IMR-90 (cell line): ENCODE data around the gene NFX1. TPM values are rescaled to one million over a fixed set of nuclear protein-coding genes. Genes with fewer than 3 reads are reported as not detected.

Experiments used
- ATAC-seq: fragments of 200-7000 bp; cut with Tn5 transposase; 2 replicates; pipeline ENCODE4 v1.9.1; 2020; ENCODE audit warnings: low read depth, mild to moderate bottlenecking, moderate library complexity
- BruUV-seq: library from RNA; stranded (reverse); fragments of 400-500 nt; replicated peaks from 2 replicates; lab custom pipeline; 2021; lab: Mats Ljungman, UMichigan
- CTCF ChIA-PET: fragments of 300-600 bp; formaldehyde crosslinking; extraction: SDS; loops from one replicate; lab custom pipeline; 2021; ENCODE audit warnings: antibody characterized with exemption; lab: Yijun Ruan, JAX
- POLR2A ChIA-PET: fragments of 300-600 bp; sonication (Branson Sonifier 250); formaldehyde crosslinking; loops from one replicate; lab custom pipeline; 2022; ENCODE audit warnings: antibody characterized with exemption; ENCODE audit not compliant: unreplicated experiment; lab: Charles Lee
- DNase-seq: peaks from one replicate; pipeline ENCODE4 v3.0.0; 2013
- H2AFZ ChIP-seq: replicated peaks from 2 replicates; pipeline ENCODE3; 2013; ENCODE audit warnings: low read length, mild to moderate bottlenecking; ENCODE audit not compliant: poor library complexity
- H2AK5ac ChIP-seq: 2 replicates; pipeline ENCODE4 v1.6.1; 2013; ENCODE audit warnings: low read depth, low read length, inconsistent platforms
- H2AK9ac ChIP-seq: replicated peaks from 2 replicates; pipeline ENCODE3; 2013; ENCODE audit warnings: mild to moderate bottlenecking, low read depth, low read length, moderate library complexity; ENCODE audit not compliant: poor library complexity
- H2BK120ac ChIP-seq: 2 replicates; pipeline ENCODE4 v1.6.1; 2013; ENCODE audit warnings: low read depth, low read length, inconsistent platforms
- H2BK15ac ChIP-seq: 3 replicates; pipeline ENCODE4 v1.6.1; 2013; ENCODE audit warnings: low read depth, low read length, inconsistent platforms
- H2BK20ac ChIP-seq: 2 replicates; pipeline ENCODE4 v1.6.1; 2013; ENCODE audit warnings: low read depth, mild to moderate bottlenecking, inconsistent platforms, low read length, moderate library complexity
- H2BK5ac ChIP-seq: 2 replicates; pipeline ENCODE4 v1.6.1; 2013; ENCODE audit warnings: mild to moderate bottlenecking, low read depth, low read length, inconsistent platforms; ENCODE audit not compliant: poor library complexity, severe bottlenecking
- H3K14ac ChIP-seq: replicated peaks from 2 replicates; pipeline ENCODE4 v1.6.1; 2013; ENCODE audit warnings: low read depth, low read length, inconsistent platforms
- H3K18ac ChIP-seq: 2 replicates; pipeline ENCODE4 v1.6.1; 2013; ENCODE audit warnings: low read depth, low read length, control low read depth
- H3K23ac ChIP-seq: 2 replicates; pipeline ENCODE4 v1.6.1; 2013; ENCODE audit warnings: low read depth, low read length, inconsistent platforms
- H3K27ac ChIP-seq: 2 replicates; pipeline ENCODE4 v1.5.1; 2013; ENCODE audit warnings: mild to moderate bottlenecking, control low read depth, low read length; ENCODE audit not compliant: insufficient read depth
- H3K27me3 ChIP-seq: 2 replicates; pipeline ENCODE4 v1.6.1; 2013; ENCODE audit warnings: low read length; ENCODE audit not compliant: control insufficient read depth, insufficient read depth
- H3K36me3 ChIP-seq: 2 replicates; pipeline ENCODE4 v1.6.1; 2013; ENCODE audit warnings: low read length, mixed read lengths; ENCODE audit not compliant: control insufficient read depth, insufficient read depth
- H3K4ac ChIP-seq: 2 replicates; pipeline ENCODE4 v1.6.1; 2013; ENCODE audit warnings: low read depth, low read length, inconsistent platforms
- H3K4me1 ChIP-seq: 2 replicates; pipeline ENCODE4 v1.6.1; 2013; ENCODE audit warnings: low read length, mixed read lengths; ENCODE audit not compliant: control insufficient read depth, insufficient read depth
- H3K4me2 ChIP-seq: 2 replicates; pipeline ENCODE4 v1.6.1; 2013; ENCODE audit warnings: low read depth, mild to moderate bottlenecking, control low read depth, low read length, moderate library complexity
- H3K4me3 ChIP-seq: 2 replicates; pipeline ENCODE4 v1.5.1; 2013; ENCODE audit warnings: low read depth, mild to moderate bottlenecking, control low read depth, low read length, moderate library complexity; ENCODE audit not compliant: insufficient read depth
- H3K56ac ChIP-seq: 2 replicates; pipeline ENCODE4 v1.6.1; 2013; ENCODE audit warnings: low read length, inconsistent platforms; ENCODE audit not compliant: insufficient read depth; ENCODE audit errors: extremely low read depth
- H3K79me1 ChIP-seq, 2 experiments: 2 replicates each; pipeline ENCODE4 v1.6.1; 2013; ENCODE audit warnings: low read length in 2 of 2, inconsistent platforms in 1 of 2, low read depth in 1 of 2
- H3K9ac ChIP-seq: 2 replicates; pipeline ENCODE4 v1.6.1; 2013; ENCODE audit warnings: low read depth, low read length, control low read depth
- H3K9me1 ChIP-seq: 2 replicates; pipeline ENCODE4 v1.6.1; 2013; ENCODE audit warnings: low read length, inconsistent platforms; ENCODE audit not compliant: insufficient read depth
- H3K9me3 ChIP-seq: 2 replicates; pipeline ENCODE4 v1.6.1; 2013; ENCODE audit warnings: low read length; ENCODE audit not compliant: control insufficient read depth, insufficient read depth
- H4K20me1 ChIP-seq: 2 replicates; pipeline ENCODE4 v1.6.1; 2013; ENCODE audit warnings: low read length, inconsistent platforms; ENCODE audit not compliant: insufficient read depth
- H4K5ac ChIP-seq: 2 replicates; pipeline ENCODE4 v1.6.1; 2013; ENCODE audit warnings: mild to moderate bottlenecking, low read depth, low read length, control low read depth
- H4K8ac ChIP-seq, 2 experiments: 2 replicates each; pipeline ENCODE4 v1.6.1; 2013; ENCODE audit warnings: low read depth in 2 of 2, low read length in 2 of 2, control low read depth in 1 of 2, inconsistent platforms in 1 of 2
- H4K91ac ChIP-seq: 2 replicates; pipeline ENCODE4 v1.6.1; 2013; ENCODE audit warnings: low read depth, low read length, inconsistent platforms; ENCODE audit not compliant: insufficient read depth
- BHLHE40 ChIP-seq: fragments of 150-350 bp; IDR thresholded peaks from 2 replicates; pipeline ENCODE4 v1.6.1; 2016; ENCODE audit warnings: mild to moderate bottlenecking, low read depth, low read length
- CEBPB ChIP-seq: IDR thresholded peaks from 2 replicates; pipeline ENCODE4 v1.6.1; 2012; ENCODE audit warnings: low read depth, low read length, improper control_type of control experiment
- CHD1 ChIP-seq: IDR thresholded peaks from 2 replicates; pipeline ENCODE4 v1.6.1; 2012; ENCODE audit warnings: low read depth, low read length, improper control_type of control experiment
- CTCF ChIP-seq: conservative IDR thresholded peaks from 2 replicates; pipeline ENCODE4 v1.5.1; 2012; ENCODE audit warnings: mild to moderate bottlenecking, low read depth, low read length, improper control_type of control experiment
- FOS ChIP-seq: fragments of 150-350 bp; IDR thresholded peaks from 2 replicates; pipeline ENCODE4 v1.6.1; 2016; ENCODE audit warnings: low read depth, low read length
- MAFK ChIP-seq: IDR thresholded peaks from 2 replicates; pipeline ENCODE4 v1.6.1; 2012; ENCODE audit warnings: low read depth, low read length, improper control_type of control experiment
- MAZ ChIP-seq: IDR thresholded peaks from 2 replicates; pipeline ENCODE4 v1.6.1; 2012; ENCODE audit warnings: low read depth, mild to moderate bottlenecking, low read length, improper control_type of control experiment, moderate library complexity, borderline replicate concordance
- MXI1 ChIP-seq: IDR thresholded peaks from 2 replicates; pipeline ENCODE4 v1.6.1; 2012; ENCODE audit warnings: low read depth, mild to moderate bottlenecking, low read length, moderate library complexity, borderline replicate concordance
- NFE2L2 ChIP-seq: fragments of 150-350 bp; IDR thresholded peaks from 2 replicates; pipeline ENCODE4 v1.6.1; 2016; ENCODE audit warnings: low read depth, mild to moderate bottlenecking, low read length
- POLR2A ChIP-seq: IDR thresholded peaks from 2 replicates; pipeline ENCODE4 v1.6.1; 2012; ENCODE audit warnings: mild to moderate bottlenecking, low read depth, low read length
- RAD21 ChIP-seq: IDR thresholded peaks from 2 replicates; pipeline ENCODE4 v1.6.1; 2012; ENCODE audit warnings: low read length, improper control_type of control experiment
- RCOR1 ChIP-seq: IDR thresholded peaks from 2 replicates; pipeline ENCODE4 v1.6.1; 2012; ENCODE audit warnings: mild to moderate bottlenecking, low read length, improper control_type of control experiment; ENCODE audit not compliant: insufficient replicate concordance
- RFX5 ChIP-seq: IDR thresholded peaks from 2 replicates; pipeline ENCODE4 v1.8.0; 2012; ENCODE audit warnings: low read depth, mild to moderate bottlenecking, low read length, moderate library complexity
- SMC3 ChIP-seq: fragments of 150-350 bp; IDR thresholded peaks from 2 replicates; pipeline ENCODE4 v1.6.1; 2016; ENCODE audit warnings: low read depth, mild to moderate bottlenecking, antibody characterized with exemption, low read length, moderate library complexity
- WGBS, 2 experiments: methylation state at CpG; one replicate each; pipeline versions ENCODE4 v1.1.5 to v1.1.7; 2013; ENCODE audit warnings: missing lambda C conversion rate in 2 of 2; ENCODE audit not compliant: insufficient read length in 1 of 2; ENCODE audit errors: extremely low coverage in 2 of 2; 5-methylcytosine and 5-hydroxymethylcytosine counted together
- dilution Hi-C: fragments of 300-500 bp; cut with HindIII; formaldehyde crosslinking; loops from one replicate; pipeline ENCODE4 v1.14.3; 2018; ENCODE audit warnings: low sequenced_read_pairs; ENCODE audit not compliant: unreplicated experiment
- in situ Hi-C: fragments of 300-500 bp; cut with MboI; formaldehyde crosslinking; loops from 3 replicates; pipeline ENCODE4 v1.14.3; 2019; ENCODE audit warnings: low sequenced_read_pairs, inconsistent platforms, mixed read lengths
- intact Hi-C: fragments of 100-400 bp; cut with micrococcal nuclease; formaldehyde crosslinking; loops from 2 replicates; pipeline ENCODE4 v1.10.0; 2022
- polyA plus RNA-seq, 3 experiments: library from polyadenylated mRNA; depleted of rRNA; stranded (reverse); fragments of >200 nt; gene quantifications; 2 replicates each; pipeline ENCODE4 v1.2.3, GENCODE V29; 2012; ENCODE audit warnings: low replicate concordance in 1 of 3
- total RNA-seq: library from RNA; depleted of rRNA; stranded (reverse); fragments of >200 nt; gene quantifications from 2 replicates; pipeline ENCODE4 v1.2.3, GENCODE V29; 2012

NFX1 gene
- total and polyA plus RNA-seq, 2 of the 4 experiments (the other 2 are of a cell fraction), result 27.0 to 36.0 TPM

- Histone ChIP-seq H2AK5ac (no peak overlapping the region), H3K18ac (no peak overlapping the region), H3K9ac (no peak overlapping the region), H2BK15ac (no peak overlapping the region), H4K20me1 (no peaks in the 10 kb centered on the region), H3K4me2 (no peak overlapping the region), H3K36me3 (no peaks in the 10 kb centered on the region), H3K27me3 (peaks cover 8% of the 10 kb centered on the region), H4K5ac (no peak overlapping the region), H2BK20ac (no peak overlapping the region), H3K9me1 (no peaks in the 10 kb centered on the region), H2BK5ac (no peak overlapping the region), H2AFZ (no peak overlapping the region), H3K4me1 (no peaks in the 10 kb centered on the region), H3K9me3 (no peaks in the 10 kb centered on the region), H2AK9ac (no peak overlapping the region), H3K27ac (no peak overlapping the region), H3K23ac (no peak overlapping the region), H3K79me1 (no peaks in the 10 kb centered on the region), H3K56ac (no peak overlapping the region), H4K91ac (no peak overlapping the region), H3K4me3 (no peak overlapping the region), H3K14ac (no peak overlapping the region), H4K8ac (no peak overlapping the region), H2BK120ac (no peak overlapping the region), H3K4ac (no peak overlapping the region)
- dilution Hi-C loops, result no loop called here
- intact Hi-C loops, result no loop called here
- no peak for DNase-seq
- no TSS peak for BruUV-seq
- ATAC-seq, result no peak
- no CpG with 5 or more reads among the region's 3 CpGs for WGBS, 2 experiments
- no peak for TF ChIP-seq CHD1
- no peak for TF ChIP-seq RFX5
- TF ChIP-seq POLR2A, result no peak
- no peak for TF ChIP-seq NFE2L2
- TF ChIP-seq CTCF, result no peak
- no peak for TF ChIP-seq RAD21
- no peak for TF ChIP-seq CEBPB
- TF ChIP-seq MAZ, result no peak
- TF ChIP-seq SMC3, result no peak
- TF ChIP-seq RCOR1, result no peak
- no peak for TF ChIP-seq BHLHE40
- TF ChIP-seq MAFK, result no peak
- no peak for TF ChIP-seq MXI1
- no peak for TF ChIP-seq FOS
- in situ Hi-C loops, result loop anchor here (25.0 kb wide), 1 partner anchor 298 kb away; no protein-coding TSS in a partner anchor
- CTCF ChIA-PET, result interaction anchor here (0.6 kb wide), 1 partner anchor 13 kb away, joined by 3 read pairs; no protein-coding TSS in a partner anchor
- POLR2A ChIA-PET, result no interaction called here
Observed at GRCh38 chr9:33414268-33414667, 124.0 kb downstream of the NFX1 start.
